Measurements from ENCODE around the gene MTA2. TPM values are rescaled to one million over a fixed set of nuclear protein-coding genes. Genes with fewer than 3 reads are reported as not detected.

MTA2 gene
- total and polyA plus RNA-seq, 10 of the 15 experiments (the other 5 are each of a cell fraction or from before 2014, with no cell fraction given) = 6.7 to 201 (median 113) TPM

- ChIA-PET RAD21 (ENCODE audit: unreplicated experiment) (no interaction called here), SMC1A (ENCODE audit: uncharacterized antibody, unreplicated experiment) (interaction anchor here (0.7 kb wide), 1 partner anchor 182 kb away, joined by 3 read pairs; no protein-coding TSS in a partner anchor), POLR2A (no interaction called here), CTCF (interaction anchor here (1.7 kb wide), 1 partner anchor 88 kb away, joined by 4 read pairs; no protein-coding TSS in a partner anchor)
- ATAC-seq (no peak), FAIRE-seq (no peak), DNase-seq (ENCODE audit: low read depth, low spot score) (no peak)
- H3K36me3 ChIP-seq (ENCODE audit: control insufficient read depth in 2 of 2, insufficient read depth in 2 of 2, low read length in 1 of 2) = peaks cover 3 to 9% of the 10 kb centered on the region in 2 experiments; a peak in 3 of 4 replicates
- H3K9me3 ChIP-seq (replicated peaks; ENCODE audit: control insufficient read depth, insufficient read depth, low read length) = no peaks in the 10 kb centered on the region
- no peak overlapping the region for H2AFZ ChIP-seq (ENCODE audit: control insufficient read depth, low read depth, low read length)
- no peak overlapping the region for H3K27ac ChIP-seq (ENCODE audit: control insufficient read depth, insufficient read depth)
- TF ChIP-seq CHD1 (IDR thresholded peaks at IDR 0.05; ENCODE audit: low read depth, low read length) (no peak), NKRF (conservative IDR thresholded peaks at IDR 0.05) (no peak), ZBTB11 (CRISPR knock-in tag; IDR thresholded peaks at IDR 0.05) (no peak), SIN3A (IDR thresholded peaks at IDR 0.05; ENCODE audit: low read depth, low read length) (no peak), MLLT1 (IDR thresholded peaks at IDR 0.05) (no peak), ZNF622 (IDR thresholded peaks at IDR 0.05) (no peak), EGR1 (IDR thresholded peaks at IDR 0.05; ENCODE audit: borderline replicate concordance in 1 of 2, low read depth in 2 of 2, low read length in 2 of 2) (no peak), ZNF384 (IDR thresholded peaks at IDR 0.05; ENCODE audit: borderline replicate concordance, low read depth, low read length) (no peak), IRF5 (IDR thresholded peaks at IDR 0.05; ENCODE audit: borderline replicate concordance) (no peak), MTA2 (IDR thresholded peaks at IDR 0.05; ENCODE audit: low read depth) (no peak)
- H4K20me1 ChIP-seq (ENCODE audit: control insufficient read depth, insufficient read depth) = no peaks in the 10 kb centered on the region; the same call in 1 of the 2 replicates
- H3K4me2 ChIP-seq (ENCODE audit: control insufficient read depth, insufficient read depth) = no peak overlapping the region
- H3K4me3 ChIP-seq = no peak overlapping the region
- WGBS (ENCODE audit: insufficient coverage, insufficient replicate concordance, low lambda C conversion rate, missing lambda C conversion rate) = 98% methylated on average over 15 of the region's 15 CpGs
- in situ Hi-C loops (cut with MboI) = no loop called here
- H3K27me3 ChIP-seq (replicated peaks in 1 of 2; ENCODE audit: control insufficient read depth in 2 of 2, insufficient read depth in 2 of 2, low read length in 1 of 2) = no peaks in the 10 kb centered on the region
- H3K9ac ChIP-seq (ENCODE audit: control insufficient read depth, insufficient read depth, low read length) = no peak overlapping the region
- intact Hi-C loops (cut with micrococcal nuclease; ENCODE audit: unreplicated experiment) = no loop called here
- H3K4me1 ChIP-seq (ENCODE audit: control insufficient read depth, insufficient read depth, low read length) = peaks cover 10% of the 10 kb centered on the region
- no TSS peak for BruUV-seq (replicated peaks)
- peaks cover 13% of the 10 kb centered on the region for H3K79me2 ChIP-seq (ENCODE audit: control insufficient read depth, insufficient read depth, low read length)
Measured at GRCh38 chr11:62605902-62606301, 4.2 kb upstream of the MTA2 start.

Data from GM12878 (cell line).